Suprapubic skin (tissue), 4 donors: ENCODE results near the gene ACVR1.

Experiments
- CTCF ChIP-seq, 2 donors: fragments of 200-600 bp in 1 of 2; fragments of 450-650 bp in 1 of 2; sonication (generic) in 1 of 2; IDR thresholded peaks; one replicate each; pipeline ENCODE4 v1.5.1; 2016 to 2019; ENCODE audit warnings: antibody characterized with exemption in 2 of 2, mild to moderate bottlenecking in 1 of 2, moderate library complexity in 1 of 2
- POLR2A ChIP-seq, 2 donors: fragments of 450-650 bp; IDR thresholded peaks; one replicate each; pipeline ENCODE4 v1.6.1; 2017; ENCODE audit warnings: antibody characterized with exemption in 2 of 2, mild to moderate bottlenecking in 2 of 2, moderate library complexity in 2 of 2
- POLR2AphosphoS5 ChIP-seq, 3 donors: sonication (generic); formaldehyde crosslinking; IDR thresholded peaks; one replicate each; pipeline ENCODE4 v1.6.1; 2017; ENCODE audit warnings: antibody characterized with exemption in 3 of 3

GRCh38 chr2:157822533-157822932 lies 53.6 kb downstream of the ACVR1 start:
- TF ChIP-seq POLR2A (IDR thresholded peaks at IDR 0.05), result no peak
- no peak for TF ChIP-seq CTCF (IDR thresholded peaks at IDR 0.05)
- no peak for TF ChIP-seq POLR2AphosphoS5 (IDR thresholded peaks at IDR 0.05)
